ENCODE data around the gene KCNN4.
"Not testable (repeated sequence)": the region's sequence is repeated elsewhere in the genome, so short reads cannot be mapped to it uniquely, and the experiment has no call there.

Gene KCNN4

GRCh38 chr19:43798546-43799409 lies 18.0 kb upstream of the KCNN4 start:
- no peak for DNase-seq

- no peak for DNase-seq
These were observed 17.3 kb upstream of the KCNN4 start for GRCh38 chr19:43798026-43798545.

GRCh38 chr19:43797556-43797955 lies 16.8 kb upstream of the KCNN4 start:
- no peak for DNase-seq

GRCh38 chr19:43797118-43797517 lies 16.3 kb upstream of the KCNN4 start:
- no peak for DNase-seq

- DNase-seq, result no peak
These were observed 9.8 kb upstream of the KCNN4 start for GRCh38 chr19:43790587-43790986.

GRCh38 chr19:43789029-43789428 lies 8.3 kb upstream of the KCNN4 start:
- DNase-seq, result no peak

- no peak for DNase-seq
These were observed 5.9 kb upstream of the KCNN4 start for GRCh38 chr19:43786665-43787064.

GRCh38 chr19:43784981-43785808 lies 4.4 kb upstream of the KCNN4 start:
- peak; percentile 47 for DNase-seq

GRCh38 chr19:43784241-43784980 lies 3.6 kb upstream of the KCNN4 start:
- no peak for DNase-seq

GRCh38 chr19:43783636-43784035 lies 2.9 kb upstream of the KCNN4 start:
- DNase-seq, result no peak

- DNase-seq, result no peak
These were observed 2.0 kb upstream of the KCNN4 start for GRCh38 chr19:43782689-43783231.

- no peak for DNase-seq
These were observed 1.5 kb upstream of the KCNN4 start for GRCh38 chr19:43782311-43782660.

GRCh38 chr19:43781630-43782310 lies 997 bp upstream of the KCNN4 start:
- no peak for DNase-seq

- no peak for DNase-seq
These were observed 953 bp downstream of the KCNN4 start for GRCh38 chr19:43779820-43780219.

- no peak for DNase-seq
These were observed 1.5 kb downstream of the KCNN4 start for GRCh38 chr19:43779147-43779819.

- no peak for DNase-seq
These were observed 2.1 kb downstream of the KCNN4 start for GRCh38 chr19:43778651-43779050.

- DNase-seq, result no peak
These were observed 3.5 kb downstream of the KCNN4 start for GRCh38 chr19:43777163-43777695.

GRCh38 chr19:43776286-43776685 lies 4.5 kb downstream of the KCNN4 start:
- no peak for DNase-seq

GRCh38 chr19:43775299-43775890 lies 5.4 kb downstream of the KCNN4 start:
- no peak for DNase-seq

- not testable (repeated sequence) for DNase-seq
These were observed 5.9 kb downstream of the KCNN4 start for GRCh38 chr19:43774940-43775258.
